Hepatocyte (in vitro differentiated cells): Measurements from ENCODE around the gene ID1.

Experiments
- CTCF ChIP-seq: fragments of 200-600 bp; sonication (generic); IDR thresholded peaks from 2 replicates; pipeline ENCODE4 v1.5.1; 2016; ENCODE audit warnings: antibody characterized with exemption, mild to moderate bottlenecking; ENCODE audit not compliant: poor library complexity
- EZH2 ChIP-seq: fragments of 200-600 bp; sonication (generic); IDR thresholded peaks from 2 replicates; pipeline ENCODE4 v1.6.1; 2016; ENCODE audit warnings: antibody characterized with exemption, mild to moderate bottlenecking, borderline replicate concordance
- EZH2phosphoT487 ChIP-seq: fragments of 200-600 bp; sonication (generic); IDR thresholded peaks from one replicate; pipeline ENCODE4 v1.6.1; 2018; ENCODE audit warnings: antibody characterized with exemption, mild to moderate bottlenecking, low read depth, moderate library complexity; ENCODE audit not compliant: unreplicated experiment, severe bottlenecking

GRCh38 chr20:31572701-31573554, 32.2 kb upstream of the ID1 start:
- TF ChIP-seq CTCF (no peak), EZH2phosphoT487 (no peak), EZH2 (no peak)
